Esophagus (tissue), 2 donors: ENCODE results near the gene PI4KA. TPM values are rescaled to one million over a fixed set of nuclear protein-coding genes. Genes with fewer than 3 reads are reported as not detected.
"Not testable (repeated sequence)": the region's sequence is repeated elsewhere in the genome, so short reads cannot be mapped to it uniquely, and the experiment has no call there.

Source experiments
- H3K27ac ChIP-seq, 2 donors: one replicate each; pipeline ENCODE4 v1.5.1; 2013; ENCODE audit warnings: low read depth in 2 of 2, mild to moderate bottlenecking in 2 of 2, inconsistent platforms in 1 of 2, low read length in 1 of 2, moderate library complexity in 1 of 2
- H3K27me3 ChIP-seq, 2 donors: one replicate each; pipeline ENCODE4 v1.6.1; 2013; ENCODE audit warnings: low read length in 2 of 2, control low read depth in 1 of 2, mild to moderate bottlenecking in 1 of 2; ENCODE audit not compliant: insufficient read depth in 2 of 2, control insufficient read depth in 1 of 2
- H3K36me3 ChIP-seq, 2 donors: one replicate each; pipeline ENCODE4 v1.6.1; 2013; ENCODE audit warnings: low read length in 1 of 2; ENCODE audit not compliant: control insufficient read depth in 2 of 2, insufficient read depth in 2 of 2
- H3K4me1 ChIP-seq, 2 donors: one replicate each; pipeline ENCODE4 v1.6.1; 2013; ENCODE audit warnings: low read length in 1 of 2; ENCODE audit not compliant: control insufficient read depth in 2 of 2, insufficient read depth in 2 of 2
- H3K4me3 ChIP-seq, 2 donors: one replicate each; pipeline ENCODE4 v1.5.1; 2013; ENCODE audit warnings: low read length in 2 of 2, mild to moderate bottlenecking in 2 of 2, low read depth in 1 of 2, moderate library complexity in 1 of 2
- H3K9me3 ChIP-seq, 2 donors: one replicate each; pipeline ENCODE4 v1.6.1; 2013; ENCODE audit warnings: mild to moderate bottlenecking in 2 of 2, low read depth in 1 of 2, low read length in 1 of 2, moderate library complexity in 1 of 2; ENCODE audit not compliant: control insufficient read depth in 2 of 2, insufficient read depth in 1 of 2
- WGBS, 2 donors: extraction: QIAGEN DNeasy Blood & Tissue Kit; methylation state at CpG; one replicate each; pipeline ENCODE4 v1.1.7; 2013; 5-methylcytosine and 5-hydroxymethylcytosine counted together
- polyA plus RNA-seq, 2 donors: library from polyadenylated mRNA; stranded (reverse); fragments of 200-250 nt; gene quantifications; one replicate each; pipeline ENCODE4 v1.2.3, GENCODE V29; 2013
- donor health status: healthy with polysubstance abuse.
- donor health status: Bipolar disorder and iron deficiency.

Gene PI4KA
- polyA plus RNA-seq, 2 donors, result 21.4 to 22.8 TPM

GRCh38 chr22:20668769-20669168 lies 189.8 kb downstream of the PI4KA start:
- not testable (repeated sequence) for H3K36me3 ChIP-seq, H3K27me3 ChIP-seq, H3K4me3 ChIP-seq, H3K9me3 ChIP-seq, H3K4me1 ChIP-seq, H3K27ac ChIP-seq
- WGBS, 2 donors, result 86 to 90% methylated on average over 11 to 13 of the region's 13 CpGs

DNA sequence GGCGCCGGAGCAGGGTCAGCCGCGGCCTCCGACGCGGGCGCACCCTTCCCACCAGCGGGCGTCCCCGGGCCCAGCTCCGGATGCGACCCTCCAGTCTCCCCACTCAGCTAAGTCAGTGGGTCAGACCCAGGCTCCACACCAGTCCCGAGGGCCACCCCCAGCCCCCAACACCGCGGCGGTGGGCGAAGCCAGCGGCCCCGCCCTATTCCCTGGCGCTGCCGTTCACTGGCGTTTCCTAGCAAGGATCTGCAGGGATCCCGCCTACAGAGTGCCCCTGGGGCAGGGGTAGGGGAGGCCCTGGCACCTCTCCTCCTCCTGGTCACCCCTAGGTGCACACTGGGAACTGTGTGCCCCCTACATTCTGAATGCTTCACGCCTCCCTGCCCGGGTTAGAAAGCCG lies 190.4 kb downstream of the PI4KA start:
- not testable (repeated sequence) for H3K27ac ChIP-seq, H3K36me3 ChIP-seq, H3K27me3 ChIP-seq, H3K4me1 ChIP-seq, H3K4me3 ChIP-seq, H3K9me3 ChIP-seq
- 79 to 83% methylated on average over 14 to 19 of the region's 27 CpGs for WGBS, 2 donors

GRCh38 chr22:20667548-20667947 lies 191.1 kb downstream of the PI4KA start:
- H3K4me3 ChIP-seq, H3K27ac ChIP-seq, H3K4me1 ChIP-seq, H3K9me3 ChIP-seq, H3K27me3 ChIP-seq, H3K36me3 ChIP-seq: not testable (repeated sequence)
- 78 to 82% methylated on average over 8 to 22 of the region's 27 CpGs for WGBS, 2 donors

GRCh38 chr22:20666560-20666959 lies 192.1 kb downstream of the PI4KA start:
- Histone ChIP-seq H3K9me3 (no peaks in the 10 kb centered on the region), H3K4me3 (no peak overlapping the region), H3K27ac (no peak overlapping the region), H3K36me3 (no peaks in the 10 kb centered on the region), H3K27me3 (no peaks in the 10 kb centered on the region), H3K4me1 (no peaks in the 10 kb centered on the region)
- 73 to 82% methylated on average over 1 of the region's 1 CpG for WGBS, 2 donors

DNA sequence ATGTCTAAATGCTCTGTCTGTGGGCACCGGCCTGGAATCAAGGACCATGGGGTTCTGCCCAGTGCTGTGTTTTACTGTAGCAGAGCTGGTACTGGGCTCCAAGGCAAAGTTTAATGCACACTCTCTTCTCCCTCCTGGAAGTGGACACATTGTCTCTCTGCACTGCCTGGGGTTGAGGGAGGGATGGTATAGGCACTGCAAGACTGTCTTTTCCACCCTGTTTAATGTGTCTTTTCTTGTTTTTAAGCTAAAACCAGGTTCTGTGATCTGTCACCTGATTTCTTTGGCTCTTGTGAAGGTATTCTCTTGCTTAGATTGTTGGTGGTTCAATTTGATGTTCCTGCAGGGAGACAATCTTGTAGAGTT lies 194.0 kb downstream of the PI4KA start:
- Histone ChIP-seq H3K27me3 (no peaks in the 10 kb centered on the region), H3K4me1 (no peaks in the 10 kb centered on the region), H3K27ac (no peak overlapping the region), H3K9me3 (no peaks in the 10 kb centered on the region), H3K36me3 (no peaks in the 10 kb centered on the region), H3K4me3 (no peak overlapping the region)
- WGBS, 2 donors, result 88 to 100% methylated on average over 1 of the region's 1 CpG

DNA sequence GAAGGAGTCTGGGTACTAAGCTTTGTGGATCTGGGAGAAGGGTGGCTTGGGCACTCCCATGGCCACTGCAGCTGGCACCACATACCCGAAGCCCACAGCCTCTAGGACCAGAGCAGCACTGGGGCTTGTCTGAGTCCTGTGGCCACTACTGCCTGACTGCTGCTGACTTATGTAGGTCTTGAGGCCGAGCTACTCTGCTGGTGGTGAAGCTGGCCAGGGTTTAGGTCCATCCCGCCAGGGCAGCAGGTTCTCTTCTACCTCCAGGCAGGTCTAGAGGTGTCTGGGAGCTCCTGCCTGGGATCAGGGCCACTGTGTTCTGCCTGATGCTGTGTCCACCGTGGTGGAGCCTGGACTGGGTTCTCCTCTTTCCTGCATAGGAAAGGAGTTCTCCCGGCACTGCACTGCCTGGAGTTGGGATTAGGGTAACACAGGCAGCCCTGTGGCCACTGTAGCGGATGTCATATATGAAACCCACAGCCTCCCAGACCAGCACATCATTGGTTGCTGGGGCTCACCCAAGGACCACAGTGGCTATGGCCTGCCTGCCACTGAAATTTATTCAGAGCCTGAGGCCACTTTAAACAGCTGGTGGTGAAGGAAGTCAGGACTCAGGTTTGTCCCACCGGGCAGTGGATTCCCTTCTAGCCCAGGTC lies 194.5 kb downstream of the PI4KA start:
- 88 to 89% methylated on average over 7 of the region's 7 CpGs for WGBS, 2 donors

DNA sequence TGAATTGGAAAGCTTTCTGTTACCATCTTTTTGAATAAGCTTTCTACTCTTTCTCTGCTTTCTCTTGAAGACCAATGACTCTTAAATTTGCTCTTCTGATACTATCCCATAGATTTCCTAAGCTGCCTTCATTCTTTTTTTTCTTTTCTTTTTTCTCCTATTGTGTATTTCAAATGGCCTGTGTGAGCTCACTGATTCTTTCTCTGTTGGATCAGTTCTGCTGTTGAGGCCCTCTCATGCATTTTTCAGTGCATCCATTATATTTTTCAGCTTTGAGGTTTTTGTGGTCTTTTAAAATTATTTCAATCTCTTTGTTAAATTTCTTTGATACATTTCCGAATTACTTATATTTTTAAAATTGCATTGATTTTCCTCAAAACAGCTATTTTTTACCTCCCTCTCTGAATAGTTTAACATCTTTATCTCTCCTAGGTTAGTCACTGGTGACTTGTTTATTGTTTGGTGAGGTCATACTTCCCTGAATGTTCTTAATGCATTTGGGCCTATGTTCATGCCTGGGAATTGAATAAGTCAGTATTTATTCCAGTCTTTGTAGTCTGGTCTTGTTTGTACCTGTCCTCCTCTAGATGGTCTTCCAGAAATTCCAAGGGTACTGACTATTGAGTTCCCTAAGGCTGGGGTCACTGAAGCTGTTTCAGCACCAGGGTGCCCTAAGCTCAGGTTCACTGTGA lies 195.3 kb downstream of the PI4KA start:
- H3K9me3 ChIP-seq, result no peaks in the 10 kb centered on the region
- no peaks in the 10 kb centered on the region for H3K27me3 ChIP-seq
- H3K4me3 ChIP-seq, result no peak overlapping the region
- no peak overlapping the region for H3K27ac ChIP-seq
- no peaks in the 10 kb centered on the region for H3K36me3 ChIP-seq
- 95% methylated on average over 1 of the region's 1 CpG for WGBS, 2 donors
- no peaks in the 10 kb centered on the region for H3K4me1 ChIP-seq

More for the DNA sequence above, 194.5 kb downstream of the PI4KA start:
- no peak overlapping the region for H3K4me3 ChIP-seq
- H3K4me1 ChIP-seq, result no peaks in the 10 kb centered on the region
- no peaks in the 10 kb centered on the region for H3K27me3 ChIP-seq
- no peak overlapping the region for H3K27ac ChIP-seq
- H3K9me3 ChIP-seq, result no peaks in the 10 kb centered on the region
- H3K36me3 ChIP-seq, result no peaks in the 10 kb centered on the region

- H3K27me3 ChIP-seq, H3K4me1 ChIP-seq, H3K27ac ChIP-seq, H3K4me3 ChIP-seq, H3K36me3 ChIP-seq, H3K9me3 ChIP-seq: not testable (repeated sequence)
- 71 to 77% methylated on average over 4 of the region's 4 CpGs for WGBS, 2 donors
Measured at GRCh38 chr22:20662524-20663036, 196.0 kb downstream of the PI4KA start.

DNA sequence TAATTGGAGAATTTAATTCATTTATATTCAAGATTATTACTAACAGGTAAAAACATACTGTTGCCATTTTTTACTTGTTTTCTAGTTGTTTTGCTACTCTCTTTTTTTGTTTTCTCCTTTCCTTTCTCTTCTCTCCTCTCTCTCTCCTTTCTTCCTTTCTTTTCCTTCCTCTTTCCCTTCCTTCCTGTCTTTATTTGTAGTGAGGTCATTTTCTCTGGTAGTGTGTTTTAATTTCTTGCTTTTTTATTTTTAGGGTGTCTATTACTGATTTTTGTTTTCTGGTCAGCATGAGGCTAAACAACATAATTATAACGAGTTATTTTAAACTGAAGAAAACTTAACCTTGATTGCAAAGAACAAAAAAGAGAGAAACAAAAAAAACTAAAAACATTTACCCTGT lies 197.1 kb downstream of the PI4KA start:
- Histone ChIP-seq H3K4me1 (no peaks in the 10 kb centered on the region), H3K27ac (no peak overlapping the region), H3K27me3 (peaks cover 0 to 3% of the 10 kb centered on the region in 2 donors), H3K36me3 (no peaks in the 10 kb centered on the region), H3K9me3 (peaks cover 2 to 3% of the 10 kb centered on the region in 2 donors), H3K4me3 (no peak overlapping the region)
- WGBS, 2 donors, result 86 to 89% methylated on average over 1 of the region's 1 CpG
